Hepatocyte (in vitro differentiated cells): ENCODE results near the gene ZNF415.

Source experiments
- CTCF ChIP-seq: fragments of 200-600 bp; sonication (generic); IDR thresholded peaks from 2 replicates; pipeline ENCODE4 v1.5.1; 2016; ENCODE audit warnings: antibody characterized with exemption, mild to moderate bottlenecking; ENCODE audit not compliant: poor library complexity
- EZH2phosphoT487 ChIP-seq: fragments of 200-600 bp; sonication (generic); IDR thresholded peaks from one replicate; pipeline ENCODE4 v1.6.1; 2018; ENCODE audit warnings: antibody characterized with exemption, mild to moderate bottlenecking, low read depth, moderate library complexity; ENCODE audit not compliant: unreplicated experiment, severe bottlenecking

- TF ChIP-seq CTCF (peak; percentile 67), EZH2phosphoT487 (no peak)
These were observed 55.7 kb downstream of the ZNF415 start for GRCh38 chr19:53076984-53077383.
